ENCODE data around the gene CRYGC.

- TF ChIP-seq ELF4 (IDR thresholded peaks at IDR 0.05) (no peak), BHLHE40 (IDR thresholded peaks at IDR 0.05; ENCODE audit: borderline replicate concordance) (no peak), SP1 (IDR thresholded peaks at IDR 0.05) (no peak), FOXA1 (IDR thresholded peaks at IDR 0.05) (no peak), SUZ12 (IDR thresholded peaks at IDR 0.05) (no peak), CTBP1 (IDR thresholded peaks at IDR 0.05; ENCODE audit: borderline replicate concordance) (no peak), FOXK2 (IDR thresholded peaks at IDR 0.05) (no peak), LEF1 (IDR thresholded peaks at IDR 0.05; ENCODE audit: borderline replicate concordance) (no peak), NFRKB (IDR thresholded peaks at IDR 0.05) (no peak), FOXM1 (IDR thresholded peaks at IDR 0.05; ENCODE audit: borderline replicate concordance) (no peak), HDGF (IDR thresholded peaks at IDR 0.05; ENCODE audit: borderline replicate concordance) (no peak), TARDBP (IDR thresholded peaks at IDR 0.05) (no peak), PKNOX1 (IDR thresholded peaks at IDR 0.05) (no peak)
These were observed 31.8 kb downstream of the CRYGC start for GRCh38 chr2:208097801-208098200.

All from HEK293T (cell line).